Ascending aorta (tissue), 2 donors: ENCODE data around the gene MAP2K7. TPM values are rescaled to one million over a fixed set of nuclear protein-coding genes. Genes with fewer than 3 reads are reported as not detected.
A peak's percentile ranks its signal among the peaks of the same experiment; 100 is the strongest.
"Not testable (repeated sequence)": the region's sequence is repeated elsewhere in the genome, so short reads cannot be mapped to it uniquely, and the experiment has no call there.

ENCODE experiments used
- DNase-seq, 2 donors: peaks; one replicate each; pipeline ENCODE4 v3.0.0-alpha.2; 2019; ENCODE audit warnings: low spot score in 2 of 2
- H3K27ac ChIP-seq, 2 donors: fragments of 200-600 bp; sonication (generic); one replicate each; pipeline ENCODE4 v1.5.1; 2016 to 2017; ENCODE audit warnings: mild to moderate bottlenecking in 1 of 2
- H3K27me3 ChIP-seq: fragments of 200-600 bp; sonication (generic); one replicate; pipeline ENCODE4 v1.5.1; 2017
- H3K36me3 ChIP-seq, 2 donors: fragments of 200-600 bp; sonication (generic); one replicate each; pipeline ENCODE4 v1.5.1; 2016
- H3K4me1 ChIP-seq, 2 donors: fragments of 200-600 bp; sonication (generic); one replicate each; pipeline ENCODE4 v1.5.1; 2016 to 2017; ENCODE audit warnings: mild to moderate bottlenecking in 1 of 2
- H3K4me3 ChIP-seq, 2 donors: fragments of 200-600 bp; sonication (generic); one replicate each; pipeline ENCODE4 v1.5.1; 2016 to 2017; ENCODE audit warnings: mild to moderate bottlenecking in 1 of 2
- H3K9me3 ChIP-seq, 2 donors: fragments of 200-600 bp; sonication (generic); one replicate each; pipeline ENCODE4 v1.5.1; 2016
- intact Hi-C: fragments of 100-400 bp; cut with DNase I; formaldehyde crosslinking; loops from one replicate; pipeline ENCODE4 v1.15.1; 2023
- total RNA-seq: library from RNA; depleted of rRNA; stranded (reverse); fragments of >200 nt; gene quantifications from one replicate; pipeline ENCODE4 v1.1.0, GENCODE V29; 2016
- TF ChIP-seq, protein P1 (sequence below), 3 experiments: fragments of 200-600 bp in 2 of 3; fragments of 450-650 bp in 1 of 3; sonication (generic) in 2 of 3; IDR thresholded peaks; one replicate each; pipeline ENCODE4 v1.5.1; 2016 to 2019; ENCODE audit warnings: antibody characterized with exemption in 3 of 3, mild to moderate bottlenecking in 1 of 3, moderate library complexity in 1 of 3

MAP2K7 gene
- total RNA-seq, 1 donor from 2014 or later, result 37.3 TPM

- H3K27ac ChIP-seq, result peak overlapping the region; percentile 93 to 96
- intact Hi-C loops, result loop anchor here (5.0 to 10.0 kb wide), 4 partner anchors 586 to 1856 kb away; partner anchors contain the start of genes ALKBH7 and ZNF414
- no peak for DNase-seq
- H3K9me3 ChIP-seq, result no peaks in the 10 kb centered on the region
- TF ChIP-seq, protein P1, sequence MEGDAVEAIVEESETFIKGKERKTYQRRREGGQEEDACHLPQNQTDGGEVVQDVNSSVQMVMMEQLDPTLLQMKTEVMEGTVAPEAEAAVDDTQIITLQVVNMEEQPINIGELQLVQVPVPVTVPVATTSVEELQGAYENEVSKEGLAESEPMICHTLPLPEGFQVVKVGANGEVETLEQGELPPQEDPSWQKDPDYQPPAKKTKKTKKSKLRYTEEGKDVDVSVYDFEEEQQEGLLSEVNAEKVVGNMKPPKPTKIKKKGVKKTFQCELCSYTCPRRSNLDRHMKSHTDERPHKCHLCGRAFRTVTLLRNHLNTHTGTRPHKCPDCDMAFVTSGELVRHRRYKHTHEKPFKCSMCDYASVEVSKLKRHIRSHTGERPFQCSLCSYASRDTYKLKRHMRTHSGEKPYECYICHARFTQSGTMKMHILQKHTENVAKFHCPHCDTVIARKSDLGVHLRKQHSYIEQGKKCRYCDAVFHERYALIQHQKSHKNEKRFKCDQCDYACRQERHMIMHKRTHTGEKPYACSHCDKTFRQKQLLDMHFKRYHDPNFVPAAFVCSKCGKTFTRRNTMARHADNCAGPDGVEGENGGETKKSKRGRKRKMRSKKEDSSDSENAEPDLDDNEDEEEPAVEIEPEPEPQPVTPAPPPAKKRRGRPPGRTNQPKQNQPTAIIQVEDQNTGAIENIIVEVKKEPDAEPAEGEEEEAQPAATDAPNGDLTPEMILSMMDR (IDR thresholded peaks at IDR 0.05), result no peak
- no peaks in the 10 kb centered on the region for H3K27me3 ChIP-seq
- H3K36me3 ChIP-seq, result peaks cover 19 to 29% of the 10 kb centered on the region in 2 donors
- H3K4me3 ChIP-seq, result peak overlapping the region in 1 of 2 donors; percentile 51
- peaks cover 18 to 58% of the 10 kb centered on the region in 2 donors for H3K4me1 ChIP-seq
Measured at GRCh38 chr19:7928334-7928706, 24.6 kb downstream of the MAP2K7 start.

- H3K27ac ChIP-seq, result peak overlapping the region; percentile 93 to 96
- peaks cover 26 to 36% of the 10 kb centered on the region in 2 donors for H3K36me3 ChIP-seq
- peak in 1 of 2 donors; percentile 90 for DNase-seq
- no peaks in the 10 kb centered on the region for H3K9me3 ChIP-seq
- H3K4me3 ChIP-seq, result peak overlapping the region; percentile 10 to 51
- intact Hi-C loops, result loop anchor here (1.0 to 10.0 kb wide), 5 partner anchors 14 to 1856 kb away; partner anchors contain the start of genes ALKBH7, TIMM44 and ZNF414
- peaks cover 18 to 58% of the 10 kb centered on the region in 2 donors for H3K4me1 ChIP-seq
- no peaks in the 10 kb centered on the region for H3K27me3 ChIP-seq
- TF ChIP-seq, protein P1 (IDR thresholded peaks at IDR 0.05), result peak; percentile 2 to 37 (median 35)
Measured at GRCh38 chr19:7928741-7929701, 25.3 kb downstream of the MAP2K7 start.

DNA sequence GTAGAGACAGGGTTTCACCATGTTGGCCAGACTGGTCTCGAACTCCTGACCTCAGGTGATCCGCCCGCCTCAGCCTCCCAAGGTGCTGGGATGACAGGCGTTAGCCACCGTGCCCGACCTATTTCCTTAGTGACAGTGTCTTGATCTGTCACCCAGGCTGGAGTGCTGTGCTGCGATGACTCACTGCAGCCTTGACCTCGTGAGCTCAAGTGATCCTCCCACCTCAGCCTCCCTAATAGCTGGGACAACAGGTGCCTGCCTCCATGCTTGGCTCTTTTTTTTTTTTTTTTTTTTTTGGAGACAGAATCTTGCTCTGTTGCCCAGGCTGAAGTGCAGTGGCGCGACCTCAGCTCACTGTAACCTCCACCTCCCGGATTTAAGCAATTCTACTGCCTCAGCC, 26.4 kb downstream of the MAP2K7 start:
- peak overlapping the region; percentile 93 to 96 for H3K27ac ChIP-seq
- H3K36me3 ChIP-seq, result peaks cover 36 to 46% of the 10 kb centered on the region in 2 donors
- H3K9me3 ChIP-seq, DNase-seq, H3K27me3 ChIP-seq, H3K4me3 ChIP-seq, intact Hi-C loops: not testable (repeated sequence)
- H3K4me1 ChIP-seq, result peaks cover 15 to 57% of the 10 kb centered on the region in 2 donors

- no peaks in the 10 kb centered on the region for H3K27me3 ChIP-seq
- TF ChIP-seq, protein P1 (IDR thresholded peaks at IDR 0.05), result no peak
- H3K36me3 ChIP-seq, result peaks cover 43 to 53% of the 10 kb centered on the region in 2 donors
- DNase-seq, result no peak
- no peaks in the 10 kb centered on the region for H3K9me3 ChIP-seq
- intact Hi-C loops, result no loop called here
- H3K4me1 ChIP-seq, result peaks cover 9 to 51% of the 10 kb centered on the region in 2 donors
- peak overlapping the region; percentile 93 to 96 for H3K27ac ChIP-seq
- H3K4me3 ChIP-seq, result no peak overlapping the region
Measured at GRCh38 chr19:7930765-7931164, 27.1 kb downstream of the MAP2K7 start.

- TF ChIP-seq, protein P1 (IDR thresholded peaks at IDR 0.05), result no peak
- H3K27ac ChIP-seq, result peak overlapping the region; percentile 93 to 96
- peaks cover 9 to 48% of the 10 kb centered on the region in 2 donors for H3K4me1 ChIP-seq
- no peaks in the 10 kb centered on the region for H3K27me3 ChIP-seq
- intact Hi-C loops, result no loop called here
- no peak for DNase-seq
- H3K9me3 ChIP-seq, result no peaks in the 10 kb centered on the region
- H3K36me3 ChIP-seq, result peaks cover 50 to 60% of the 10 kb centered on the region in 2 donors
- H3K4me3 ChIP-seq, result no peak overlapping the region
Measured at GRCh38 chr19:7931221-7932061, 27.8 kb downstream of the MAP2K7 start.
